DOHH2 (cell line): Measurements from ENCODE around the gene ARHGEF4.

Source experiments
- H3F3A ChIP-seq: fragments of 200-600 bp; sonication (generic), shearing (Covaris generic); 2 replicates; pipeline ENCODE4 v1.6.0; 2016; ENCODE audit warnings: antibody characterized with exemption, mild to moderate bottlenecking; ENCODE audit not compliant: control insufficient read depth, insufficient read depth
- H3K27ac ChIP-seq: fragments of 200-600 bp; sonication (generic); 2 replicates; pipeline ENCODE4 v1.5.1; 2014; ENCODE audit warnings: low read depth, mild to moderate bottlenecking, low read length, moderate library complexity
- H3K27me3 ChIP-seq: fragments of 200-600 bp; sonication (generic); 2 replicates; pipeline ENCODE4 v1.6.1; 2014; ENCODE audit warnings: mild to moderate bottlenecking, low read length, mixed read lengths; ENCODE audit not compliant: control insufficient read depth
- H3K36me3 ChIP-seq: fragments of 200-600 bp; sonication (generic); 2 replicates; pipeline ENCODE4 v1.6.1; 2014; ENCODE audit warnings: mild to moderate bottlenecking, low read length, moderate library complexity, mixed read lengths; ENCODE audit not compliant: control insufficient read depth
- H3K4me1 ChIP-seq: fragments of 200-600 bp; sonication (generic); 2 replicates; pipeline ENCODE4 v1.6.1; 2014; ENCODE audit warnings: mild to moderate bottlenecking, low read length, mixed read lengths; ENCODE audit not compliant: control insufficient read depth
- H3K4me2 ChIP-seq: fragments of 200-600 bp; sonication (generic); 2 replicates; pipeline ENCODE4 v1.6.0; 2014; ENCODE audit warnings: mild to moderate bottlenecking, low read length, moderate library complexity
- H3K4me3 ChIP-seq: fragments of 200-600 bp; sonication (generic); 2 replicates; pipeline ENCODE4 v1.5.1; 2014; ENCODE audit warnings: mild to moderate bottlenecking, low read length, mixed read lengths
- H3K79me2 ChIP-seq: fragments of 200-600 bp; sonication (generic); 2 replicates; pipeline ENCODE4 v1.6.1; 2014; ENCODE audit warnings: mild to moderate bottlenecking, low read length, mixed read lengths; ENCODE audit not compliant: control insufficient read depth
- H3K9me2 ChIP-seq: fragments of 200-600 bp; sonication (generic); replicated peaks from 2 replicates; pipeline ENCODE4 v1.6.1; 2014; ENCODE audit warnings: mild to moderate bottlenecking, low read length, mixed read lengths; ENCODE audit not compliant: control insufficient read depth
- H3K9me3 ChIP-seq: fragments of 200-600 bp; sonication (generic); 2 replicates; pipeline ENCODE4 v1.6.1; 2014; ENCODE audit warnings: antibody characterized with exemption, low read length, mixed read lengths; ENCODE audit not compliant: control insufficient read depth, insufficient read depth
- H4K20me1 ChIP-seq: fragments of 200-600 bp; sonication (generic); 2 replicates; pipeline ENCODE4 v1.6.0; 2014; ENCODE audit warnings: low read depth, mild to moderate bottlenecking, antibody characterized with exemption, low read length, moderate library complexity; ENCODE audit not compliant: control insufficient read depth, insufficient read depth
- EZH2phosphoT487 ChIP-seq: fragments of 200-600 bp; sonication (generic); IDR thresholded peaks from 2 replicates; pipeline ENCODE4 v1.6.1; 2017; ENCODE audit warnings: borderline replicate concordance, mild to moderate bottlenecking, antibody characterized with exemption, low read length, moderate library complexity, mixed read lengths
- TF ChIP-seq, protein P1 (sequence below): fragments of 200-600 bp; sonication (generic); IDR thresholded peaks from one replicate; pipeline ENCODE4 v1.5.1; 2014; ENCODE audit warnings: antibody characterized with exemption, mild to moderate bottlenecking, low read depth, low read length; ENCODE audit not compliant: poor library complexity, severe bottlenecking

The ARHGEF4 gene

DNA sequence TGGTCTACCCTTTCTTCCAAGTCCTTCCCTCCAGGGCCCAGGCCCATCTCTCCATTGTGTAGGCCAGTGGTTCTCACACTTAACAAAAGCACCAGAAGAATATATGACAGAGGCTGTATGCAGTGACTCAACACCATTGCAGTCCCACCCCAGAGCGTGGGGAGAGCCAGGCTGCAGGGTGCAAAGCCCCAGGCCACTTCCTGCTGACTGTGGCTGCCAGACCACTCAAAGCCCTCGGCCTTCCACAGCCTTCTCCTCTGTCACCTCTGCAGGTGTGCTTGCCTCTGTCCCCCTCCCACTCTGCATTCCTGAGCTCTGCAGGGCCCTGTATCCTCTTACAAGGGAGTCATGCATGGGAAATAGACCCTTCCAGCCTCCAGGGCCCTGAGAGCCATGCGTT lies 40.4 kb upstream of the ARHGEF4 start:
- H3K9me2 ChIP-seq = no peaks in the 10 kb centered on the region

DNA sequence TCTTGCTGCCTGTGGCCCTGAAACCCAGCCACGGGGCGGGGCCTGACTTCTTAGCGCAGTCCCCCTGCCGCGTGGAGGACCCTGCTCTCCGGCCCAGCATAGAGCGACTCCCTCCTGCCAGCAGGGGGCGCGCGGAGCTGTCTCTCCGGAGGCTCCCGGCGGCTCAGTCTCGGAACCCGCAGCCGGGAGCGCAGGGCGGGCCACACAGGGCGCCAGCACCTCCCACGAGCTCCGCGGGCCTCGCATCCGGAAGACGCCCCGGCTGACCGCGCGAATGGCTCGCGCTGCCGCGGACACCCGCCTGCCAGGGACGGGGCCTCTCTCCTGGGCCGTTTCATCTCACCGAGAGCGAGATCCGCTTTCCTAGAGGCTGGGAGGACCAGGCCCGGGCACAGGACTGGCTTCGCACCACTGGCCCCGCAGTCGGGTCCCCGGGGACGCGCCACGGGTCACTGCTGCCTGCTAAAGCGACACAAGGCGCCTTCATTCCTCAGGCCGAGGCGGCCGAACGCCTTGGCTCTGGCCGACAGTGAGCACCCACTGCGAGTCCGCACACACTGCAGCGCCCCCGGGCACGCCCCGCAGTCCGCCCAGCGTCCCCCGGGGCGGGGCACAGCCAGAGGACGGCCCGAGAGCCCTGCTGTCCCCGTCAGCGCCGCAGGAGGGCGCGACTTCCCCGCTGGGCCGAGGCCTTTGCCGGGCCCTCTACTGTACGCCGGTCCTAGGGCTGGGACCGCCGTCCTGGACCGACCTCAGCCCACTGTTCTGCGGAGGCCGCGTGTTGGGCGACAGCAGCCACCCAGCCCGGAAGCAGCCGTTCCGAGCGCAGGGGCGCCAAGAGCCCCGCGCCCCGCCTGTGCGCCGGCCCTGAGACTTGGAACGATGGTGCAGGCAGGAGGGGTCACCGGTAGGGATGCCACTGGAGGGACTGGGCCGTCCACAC lies 39.0 kb upstream of the ARHGEF4 start:
- peak overlapping the region; percentile 99 for H3K4me3 ChIP-seq
- TF ChIP-seq EZH2phosphoT487 = no peak
- TF ChIP-seq, protein P1, sequence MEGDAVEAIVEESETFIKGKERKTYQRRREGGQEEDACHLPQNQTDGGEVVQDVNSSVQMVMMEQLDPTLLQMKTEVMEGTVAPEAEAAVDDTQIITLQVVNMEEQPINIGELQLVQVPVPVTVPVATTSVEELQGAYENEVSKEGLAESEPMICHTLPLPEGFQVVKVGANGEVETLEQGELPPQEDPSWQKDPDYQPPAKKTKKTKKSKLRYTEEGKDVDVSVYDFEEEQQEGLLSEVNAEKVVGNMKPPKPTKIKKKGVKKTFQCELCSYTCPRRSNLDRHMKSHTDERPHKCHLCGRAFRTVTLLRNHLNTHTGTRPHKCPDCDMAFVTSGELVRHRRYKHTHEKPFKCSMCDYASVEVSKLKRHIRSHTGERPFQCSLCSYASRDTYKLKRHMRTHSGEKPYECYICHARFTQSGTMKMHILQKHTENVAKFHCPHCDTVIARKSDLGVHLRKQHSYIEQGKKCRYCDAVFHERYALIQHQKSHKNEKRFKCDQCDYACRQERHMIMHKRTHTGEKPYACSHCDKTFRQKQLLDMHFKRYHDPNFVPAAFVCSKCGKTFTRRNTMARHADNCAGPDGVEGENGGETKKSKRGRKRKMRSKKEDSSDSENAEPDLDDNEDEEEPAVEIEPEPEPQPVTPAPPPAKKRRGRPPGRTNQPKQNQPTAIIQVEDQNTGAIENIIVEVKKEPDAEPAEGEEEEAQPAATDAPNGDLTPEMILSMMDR = peak; percentile 63
- no peaks in the 10 kb centered on the region for H4K20me1 ChIP-seq
- peak overlapping the region; percentile 100 for H3K4me2 ChIP-seq
- H3K27ac ChIP-seq = peak overlapping the region; percentile 28; the same call in 1 of the 2 replicates
- peaks cover 4% of the 10 kb centered on the region; the same call in 1 of the 2 replicates for H3K27me3 ChIP-seq
- H3F3A ChIP-seq = no peaks in the 10 kb centered on the region
- H3K36me3 ChIP-seq = no peaks in the 10 kb centered on the region
- no peaks in the 10 kb centered on the region for H3K9me2 ChIP-seq
- H3K79me2 ChIP-seq = no peaks in the 10 kb centered on the region
- H3K4me1 ChIP-seq = peaks cover 5% of the 10 kb centered on the region
- no peaks in the 10 kb centered on the region for H3K9me3 ChIP-seq

More for the DNA sequence above, 40.4 kb upstream of the ARHGEF4 start:
- H3K27ac ChIP-seq = no peak overlapping the region
- H4K20me1 ChIP-seq = no peaks in the 10 kb centered on the region
- no peaks in the 10 kb centered on the region for H3K79me2 ChIP-seq
- H3F3A ChIP-seq = no peaks in the 10 kb centered on the region
- H3K4me3 ChIP-seq = no peak overlapping the region
- H3K9me3 ChIP-seq = no peaks in the 10 kb centered on the region
- peaks cover 4% of the 10 kb centered on the region; the same call in 1 of the 2 replicates for H3K27me3 ChIP-seq
- peaks cover 5% of the 10 kb centered on the region for H3K4me1 ChIP-seq
- TF ChIP-seq, protein P1 = no peak
- TF ChIP-seq EZH2phosphoT487 = no peak
- H3K36me3 ChIP-seq = no peaks in the 10 kb centered on the region
- H3K4me2 ChIP-seq = no peak overlapping the region

DNA sequence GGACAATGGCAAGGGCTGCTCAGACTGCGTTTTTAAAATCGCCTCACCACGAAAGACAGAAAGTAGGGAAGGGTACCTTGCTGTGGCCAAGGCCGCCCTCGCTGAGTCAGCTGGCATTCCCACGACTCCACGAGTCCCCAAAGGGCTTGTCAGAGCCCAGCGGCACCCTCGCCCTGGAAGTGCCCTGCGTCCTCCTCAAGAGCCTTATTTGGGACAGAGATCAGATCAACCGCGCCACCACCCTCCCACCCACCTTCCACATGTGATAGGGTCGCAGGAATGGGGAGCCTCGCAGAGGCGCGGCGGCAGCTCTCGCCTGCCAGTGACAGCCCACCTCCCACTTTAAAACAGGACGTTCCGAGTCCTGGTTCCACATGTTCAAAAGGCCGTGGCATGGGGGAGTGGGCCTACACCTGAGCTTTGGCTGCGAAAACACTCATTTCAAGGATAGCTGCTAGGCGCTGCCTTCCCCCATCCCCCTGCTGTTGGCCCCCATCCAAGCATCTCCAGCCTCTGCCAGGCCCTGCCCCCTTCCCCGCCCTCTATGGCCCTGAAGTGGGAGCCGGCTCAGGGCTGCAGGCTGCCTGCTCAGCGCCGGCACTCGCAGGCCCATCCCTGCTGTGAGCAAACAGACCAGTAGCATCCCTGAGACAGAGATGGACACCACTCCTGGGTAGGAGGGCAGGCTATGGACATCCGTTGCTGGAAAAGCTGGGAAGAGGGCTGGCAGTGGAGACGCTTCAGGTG lies 38.1 kb upstream of the ARHGEF4 start:
- no peaks in the 10 kb centered on the region for H3K36me3 ChIP-seq
- peaks cover 5% of the 10 kb centered on the region for H3K4me1 ChIP-seq
- H3K9me2 ChIP-seq = no peaks in the 10 kb centered on the region
- no peak overlapping the region for H3K27ac ChIP-seq
- H3K4me3 ChIP-seq = peak overlapping the region; percentile 99
- no peaks in the 10 kb centered on the region for H3K79me2 ChIP-seq
- H4K20me1 ChIP-seq = no peaks in the 10 kb centered on the region
- peak overlapping the region; percentile 100 for H3K4me2 ChIP-seq
- no peaks in the 10 kb centered on the region for H3K27me3 ChIP-seq
- H3F3A ChIP-seq = no peaks in the 10 kb centered on the region
- no peaks in the 10 kb centered on the region for H3K9me3 ChIP-seq
- TF ChIP-seq, protein P1 = no peak
- TF ChIP-seq EZH2phosphoT487 = no peak
